Measurements from ENCODE around the gene KCNJ6.

Gene KCNJ6

DNA sequence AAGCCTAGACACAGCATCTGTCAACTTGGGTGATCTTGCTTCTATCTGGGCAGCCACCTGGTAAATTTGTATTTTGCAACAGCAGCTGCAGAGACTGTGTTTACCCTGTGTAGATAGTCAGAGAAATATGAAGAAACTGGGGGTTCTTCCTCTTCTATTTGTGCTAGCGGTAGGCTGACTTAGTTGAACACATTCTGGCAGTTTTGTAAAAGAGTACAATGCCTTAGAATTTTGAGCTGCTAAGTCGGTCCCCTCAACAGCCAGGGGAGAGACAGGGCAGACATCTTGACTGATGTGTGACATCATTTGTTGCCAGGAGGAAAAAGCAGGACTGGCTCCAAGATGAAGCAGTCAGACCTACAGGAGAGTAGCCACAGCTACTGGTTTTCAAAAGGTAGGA, 53.7 kb downstream of the KCNJ6 start:
- no peak for DNase-seq

DNA sequence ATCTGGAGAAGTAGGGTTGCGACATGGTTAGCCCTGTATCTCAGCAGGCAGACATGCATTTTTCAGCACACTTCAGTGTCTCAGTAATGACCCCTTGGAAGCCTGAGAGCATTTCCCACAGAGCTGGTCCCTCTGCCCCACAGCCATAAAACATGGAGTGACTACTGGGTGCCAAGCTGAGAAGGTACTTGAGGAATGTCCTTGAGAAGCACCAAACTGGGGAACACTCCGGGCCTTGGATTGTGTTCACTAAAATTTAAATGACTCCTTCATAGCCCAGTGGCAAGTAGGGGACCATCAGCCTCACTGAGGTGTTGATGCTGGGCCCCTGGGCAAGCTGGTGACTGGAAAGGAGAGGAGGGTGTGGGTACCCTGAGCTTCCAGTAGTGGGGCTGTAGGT, 54.7 kb downstream of the KCNJ6 start:
- DNase-seq, result no peak

DNA sequence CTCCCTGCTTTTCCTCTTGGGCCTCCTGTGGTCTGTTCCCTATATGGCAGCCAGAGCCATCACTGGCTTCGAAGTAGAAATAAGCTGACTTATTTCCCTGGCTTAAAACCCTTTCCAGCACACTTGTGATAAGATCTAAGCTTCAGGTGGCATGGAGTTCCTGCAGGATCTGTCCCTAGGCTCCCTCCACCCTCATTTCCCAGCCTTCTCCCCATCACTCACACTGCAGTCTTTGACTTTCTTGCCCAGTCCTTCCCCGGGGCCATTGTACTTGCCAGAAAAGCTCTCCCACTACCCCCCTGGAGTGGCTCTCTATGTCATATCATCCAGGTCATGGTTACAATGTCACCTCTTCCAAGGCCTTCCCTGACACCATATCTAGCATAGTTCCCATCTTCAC, 55.8 kb downstream of the KCNJ6 start:
- DNase-seq, result no peak

DNA sequence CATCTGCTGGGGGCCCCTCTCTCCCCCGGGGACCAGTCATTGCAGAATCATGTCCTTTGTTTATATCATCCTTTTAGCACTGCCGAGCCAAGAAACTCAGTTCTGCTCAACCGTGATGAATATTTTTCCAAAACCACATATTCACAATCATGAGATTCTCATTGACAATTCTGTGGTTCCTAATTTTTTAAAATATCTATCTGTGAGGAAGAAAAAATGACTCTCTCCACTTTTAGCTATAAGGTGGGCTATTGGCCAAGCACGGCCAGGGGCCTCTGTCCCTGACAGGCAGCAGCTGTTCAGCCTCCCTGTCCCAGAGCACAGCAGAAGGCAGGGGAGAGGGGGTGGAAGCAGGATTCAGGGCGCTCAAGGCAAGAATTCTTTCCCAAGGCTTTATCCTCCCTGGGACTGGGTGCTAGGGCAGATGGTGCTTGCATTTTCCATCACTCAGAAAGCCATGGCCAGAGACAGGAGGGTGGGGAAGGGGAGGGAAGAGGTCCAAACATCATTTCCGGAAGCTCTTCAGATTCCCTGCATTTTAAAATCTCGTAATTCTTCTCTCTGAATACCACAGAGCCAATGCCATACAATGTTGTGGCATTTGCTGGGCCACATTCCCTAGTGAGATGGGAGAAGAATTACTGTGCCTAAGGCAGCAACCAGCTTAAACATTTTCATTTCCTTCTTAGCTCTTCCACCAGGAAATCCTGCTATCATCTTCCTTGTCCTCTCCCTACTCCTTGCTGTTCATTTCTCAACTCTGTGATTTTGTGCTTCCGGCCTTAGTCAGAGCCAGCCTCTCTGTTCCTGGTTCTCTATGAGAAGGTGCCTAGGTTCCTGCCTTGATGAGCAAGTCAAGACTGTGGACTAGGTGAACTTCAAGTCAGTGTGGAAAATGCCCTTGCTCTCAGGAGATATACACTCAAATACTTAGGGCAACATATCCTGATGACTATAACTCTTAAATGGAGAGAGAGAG, 60.3 kb downstream of the KCNJ6 start:
- DNase-seq, result no peak

DNA sequence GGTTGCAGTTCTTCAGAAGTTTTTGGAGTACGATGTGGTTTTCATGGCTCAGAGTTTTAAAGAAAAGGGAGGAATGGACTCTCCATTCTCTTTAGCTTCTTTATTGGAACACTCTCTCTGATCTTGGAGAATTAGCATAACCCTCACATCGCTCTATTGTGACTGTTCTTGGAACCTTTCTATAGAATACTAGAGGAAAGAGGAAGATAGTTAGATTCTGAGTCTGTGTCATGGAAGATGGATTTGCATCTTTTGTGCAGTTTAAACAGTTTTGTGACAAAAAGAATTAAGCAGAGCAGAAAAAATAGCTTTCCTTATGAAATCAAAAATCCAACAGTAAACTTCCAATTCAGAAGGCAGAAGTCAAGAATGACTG, 61.0 kb downstream of the KCNJ6 start:
- DNase-seq, result no peak

DNA sequence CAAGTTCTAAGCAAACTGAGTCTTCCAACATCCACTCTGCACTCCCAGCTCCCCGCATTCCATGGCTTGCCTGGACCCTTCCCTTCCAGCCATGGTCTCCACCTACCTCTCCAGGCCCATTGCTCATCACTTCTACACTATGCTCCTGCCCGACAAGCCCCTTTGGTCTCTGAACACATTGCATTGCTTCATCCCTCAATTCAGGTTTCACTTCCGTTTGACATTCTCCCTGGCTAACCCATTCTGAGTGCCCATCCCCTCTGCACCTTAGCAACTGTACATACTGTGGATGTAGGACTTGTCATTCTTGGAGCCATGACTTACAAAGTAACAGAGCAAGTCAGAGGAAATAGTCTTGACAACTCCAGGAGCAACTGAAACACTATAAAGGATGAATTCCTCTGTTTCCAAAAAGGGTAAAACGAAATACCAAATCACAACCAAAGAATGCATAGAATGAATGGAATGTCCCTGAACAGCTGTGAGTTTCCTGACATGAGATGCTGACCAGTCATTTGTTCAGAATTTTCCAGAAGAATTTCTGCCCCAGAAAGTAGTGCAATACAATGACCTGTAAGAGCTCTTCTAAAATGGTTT, 66.7 kb downstream of the KCNJ6 start:
- DNase-seq, result no peak

DNA sequence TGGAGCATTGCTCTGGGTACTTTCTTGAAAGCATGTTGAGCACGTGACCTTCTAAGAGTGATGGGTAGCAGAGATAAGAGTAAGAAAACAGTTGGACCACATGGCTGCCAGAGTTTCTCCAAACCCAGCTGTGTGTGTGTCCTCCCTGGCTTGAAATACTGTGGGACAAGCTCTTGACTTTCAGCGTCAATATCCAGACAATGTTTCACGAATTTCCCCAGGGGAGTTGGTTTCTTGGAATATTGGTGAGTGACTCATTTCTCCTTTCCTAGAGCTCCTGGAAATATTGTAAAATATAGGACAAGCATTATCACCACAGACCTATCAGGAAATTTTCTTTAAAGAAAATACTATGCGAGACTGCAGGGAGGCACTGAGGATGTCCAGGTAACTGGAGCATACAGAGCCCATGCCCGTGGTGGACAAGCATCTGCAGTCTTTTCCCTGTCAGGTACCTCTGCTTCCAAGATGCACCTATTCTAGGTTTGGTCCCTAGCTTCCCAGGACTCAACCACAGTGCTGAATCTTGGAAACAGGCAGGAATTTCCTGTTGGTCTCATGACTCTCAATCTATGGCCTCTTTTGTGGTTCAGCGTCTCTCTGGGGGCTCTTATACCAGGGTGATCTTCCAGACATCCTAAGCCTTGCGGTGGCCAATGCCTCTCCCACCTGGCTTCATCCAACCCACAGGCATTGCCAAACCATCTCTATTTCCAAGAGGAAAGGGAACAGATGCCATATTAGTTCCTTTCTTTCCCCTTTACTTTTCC, 67.4 kb downstream of the KCNJ6 start:
- no peak for DNase-seq

DNA sequence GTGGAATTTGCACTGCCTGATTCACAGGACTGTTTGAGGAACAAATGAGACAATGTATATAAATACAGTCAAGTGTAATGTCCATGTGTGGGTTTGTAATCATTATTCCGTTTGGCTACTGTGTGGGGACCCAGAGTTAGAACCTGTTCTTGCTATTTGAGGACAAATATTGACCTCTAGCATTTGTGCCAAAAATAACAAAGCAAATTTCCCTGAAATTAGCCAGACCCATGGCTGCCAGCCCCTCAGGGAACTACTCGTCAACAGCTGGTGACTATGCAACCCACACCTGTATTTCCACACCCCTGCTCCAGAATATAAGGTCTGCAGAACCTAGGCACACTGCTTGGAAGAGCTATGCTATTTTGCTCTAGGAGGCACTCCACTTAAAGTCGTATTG, 70.7 kb downstream of the KCNJ6 start:
- DNase-seq, result no peak

DNA sequence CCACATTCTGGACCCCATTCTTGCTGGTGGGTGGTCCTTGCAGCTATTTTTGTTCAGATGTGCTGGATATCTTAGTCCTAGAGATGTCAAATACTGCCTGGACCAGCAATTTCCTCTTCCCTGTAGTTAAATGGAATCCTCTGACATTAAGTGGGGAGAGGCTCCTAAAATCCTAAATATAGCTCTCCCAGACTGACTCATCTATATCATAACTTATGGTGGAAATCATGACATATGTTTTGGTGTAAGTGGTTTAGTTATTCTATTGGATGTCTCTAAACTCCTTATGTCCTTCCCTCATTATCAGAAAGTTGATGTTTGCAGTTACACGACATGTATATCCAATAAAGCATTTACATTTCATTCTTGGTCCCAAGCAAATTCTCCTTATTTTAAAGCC, 73.1 kb downstream of the KCNJ6 start:
- no peak for DNase-seq

DNA sequence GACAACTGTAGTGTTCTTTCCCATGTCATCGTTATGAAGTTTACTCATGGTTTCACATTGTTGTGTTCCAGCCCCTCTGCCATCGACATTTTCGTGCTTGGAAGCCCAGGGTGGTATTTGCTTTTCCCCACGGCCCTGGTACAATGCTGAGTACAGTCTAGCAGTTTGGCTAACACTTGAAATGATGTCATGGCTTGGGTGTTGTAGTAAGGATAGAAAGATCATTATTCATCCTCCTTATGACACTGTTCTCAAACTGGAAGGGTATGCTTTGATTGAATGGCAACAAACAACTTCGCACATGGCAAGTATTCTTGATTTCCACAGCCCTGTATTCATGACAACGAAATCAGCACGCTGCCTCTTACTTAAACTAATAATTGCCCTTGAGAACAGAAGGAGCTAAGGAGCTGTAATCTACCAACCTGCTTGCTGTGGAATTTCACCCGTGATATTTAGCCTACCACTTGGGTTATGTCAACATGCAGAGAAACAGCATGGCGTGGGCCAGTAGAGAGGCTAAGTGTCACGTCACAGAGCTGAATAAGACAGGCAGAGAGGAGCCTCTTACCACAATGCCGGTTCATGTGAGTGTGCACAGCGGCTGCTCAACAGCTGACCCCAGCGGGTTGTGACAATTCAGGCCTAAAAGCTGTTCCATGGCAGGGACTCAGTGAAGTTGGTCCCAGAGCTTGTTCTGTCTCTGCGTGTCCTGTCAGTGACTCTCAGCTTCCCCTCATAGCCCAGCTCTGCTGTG, 73.9 kb downstream of the KCNJ6 start:
- DNase-seq, result no peak

DNA sequence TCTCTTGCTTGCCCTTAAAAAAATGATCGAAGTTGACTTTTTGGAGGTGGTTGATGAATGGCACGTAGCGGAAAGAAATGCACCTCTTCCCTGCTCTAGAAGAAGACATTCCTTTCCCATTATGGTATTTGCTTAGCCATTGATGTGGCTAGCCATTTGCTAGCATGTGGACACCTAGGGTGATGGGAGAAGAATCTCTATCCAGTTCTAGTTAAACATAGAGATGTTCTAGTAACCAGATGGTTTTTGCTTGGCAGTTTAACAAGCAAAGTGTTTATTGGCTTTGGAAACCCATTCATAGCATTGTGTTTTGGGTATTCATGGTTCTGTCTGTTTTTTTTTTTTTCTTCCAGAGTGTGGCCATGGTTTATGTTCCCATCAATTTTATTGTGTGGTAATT, 78.9 kb downstream of the KCNJ6 start:
- DNase-seq, result no peak

DNA sequence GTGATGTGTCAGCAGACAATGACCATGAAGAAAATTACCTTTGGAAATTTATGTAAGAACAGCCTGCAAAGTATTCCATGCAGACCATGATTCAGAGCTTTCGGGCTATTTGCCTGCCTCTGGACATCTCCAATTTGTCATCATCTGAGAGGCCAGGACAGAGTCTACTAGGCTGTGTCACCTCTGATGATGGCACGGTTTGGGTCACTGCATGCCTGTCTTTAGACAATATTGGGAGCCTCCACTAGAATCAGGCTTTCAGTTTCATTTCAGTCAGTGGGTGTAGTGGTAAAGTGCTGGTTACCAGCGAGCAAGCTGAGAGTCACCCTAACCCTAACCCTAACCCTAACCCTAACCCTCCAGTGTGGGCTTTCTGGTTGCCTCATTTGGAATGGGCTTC, 80.8 kb downstream of the KCNJ6 start:
- DNase-seq, result no peak

DNA sequence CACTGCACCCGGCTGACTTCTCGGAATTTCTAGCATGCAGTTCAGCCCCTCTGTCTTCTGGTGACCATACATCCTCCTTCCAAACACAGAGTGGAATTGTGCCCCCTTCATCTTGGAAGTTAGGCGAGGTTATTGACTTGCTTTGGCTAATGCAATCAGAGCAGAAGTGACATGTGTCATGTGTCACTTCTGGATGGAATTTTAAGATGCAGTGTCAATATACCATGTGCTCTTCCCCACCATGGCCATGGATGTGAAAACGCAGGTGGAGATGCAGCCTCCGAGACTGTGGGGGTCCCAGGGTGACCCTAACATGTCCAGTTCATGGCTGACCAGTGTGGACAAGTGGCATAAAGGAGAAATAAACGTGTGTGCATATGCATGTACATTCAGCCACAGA, 83.0 kb downstream of the KCNJ6 start:
- no peak for DNase-seq

DNA sequence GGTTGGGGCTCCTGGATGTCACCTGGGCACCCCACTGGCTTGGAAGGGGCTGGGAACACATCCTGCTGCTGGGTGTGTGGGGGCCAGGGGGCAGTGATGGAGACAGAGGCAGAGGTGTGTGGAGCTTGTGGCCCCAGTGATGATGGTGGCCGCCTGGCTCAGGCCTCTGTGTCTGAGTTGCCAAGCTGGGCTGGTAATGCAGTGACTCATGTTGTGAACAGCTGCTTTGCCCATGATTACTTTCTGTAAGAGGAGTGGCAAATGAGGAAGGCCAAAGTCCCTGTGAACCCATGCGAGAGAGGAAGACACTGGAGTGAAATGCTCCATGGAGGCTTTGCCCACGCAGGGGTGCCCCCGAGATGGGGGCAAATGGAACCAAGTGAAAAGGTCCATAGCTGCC, 86.8 kb downstream of the KCNJ6 start:
- no peak for DNase-seq

DNA sequence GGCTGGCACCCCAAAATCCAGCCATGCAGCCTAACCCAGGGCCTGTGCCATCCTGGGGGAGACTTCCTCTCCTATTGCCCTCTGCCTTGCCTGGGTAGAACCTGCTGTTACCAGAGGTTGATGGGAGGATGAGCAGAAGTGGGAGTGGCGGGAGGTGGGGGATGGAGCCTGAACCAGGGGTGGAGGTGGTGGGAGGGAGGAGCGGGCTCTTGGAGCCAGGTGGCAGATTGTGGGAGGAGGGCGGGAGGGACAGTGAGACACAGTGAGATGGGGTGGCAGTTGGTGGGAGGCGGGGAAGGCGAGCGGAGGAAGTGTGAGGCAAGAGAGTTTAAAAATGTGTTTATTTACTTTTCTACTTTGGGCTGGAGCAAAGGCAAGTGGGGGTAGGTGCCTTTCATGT, 87.3 kb downstream of the KCNJ6 start:
- DNase-seq, result no peak

DNA sequence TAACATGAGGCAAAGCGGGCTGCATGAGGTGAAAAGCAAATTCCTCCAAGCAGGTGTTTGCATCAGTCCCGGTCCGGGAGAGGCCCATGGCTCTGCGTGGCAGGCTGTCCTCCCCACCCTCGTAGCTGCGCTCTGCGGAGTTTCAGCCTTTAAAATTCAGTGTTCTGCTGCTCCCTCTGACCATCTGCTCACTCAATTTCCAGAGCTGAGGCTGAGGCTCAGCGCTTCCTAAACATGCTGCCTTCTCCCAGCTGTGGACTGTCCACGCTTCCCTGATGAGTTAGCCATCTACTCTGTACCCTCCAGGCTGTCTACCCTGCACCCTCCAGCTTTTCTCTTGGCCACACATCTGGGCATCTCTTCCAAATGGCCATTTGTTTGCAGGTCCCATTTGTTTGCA, 87.7 kb downstream of the KCNJ6 start:
- no peak for DNase-seq

DNA sequence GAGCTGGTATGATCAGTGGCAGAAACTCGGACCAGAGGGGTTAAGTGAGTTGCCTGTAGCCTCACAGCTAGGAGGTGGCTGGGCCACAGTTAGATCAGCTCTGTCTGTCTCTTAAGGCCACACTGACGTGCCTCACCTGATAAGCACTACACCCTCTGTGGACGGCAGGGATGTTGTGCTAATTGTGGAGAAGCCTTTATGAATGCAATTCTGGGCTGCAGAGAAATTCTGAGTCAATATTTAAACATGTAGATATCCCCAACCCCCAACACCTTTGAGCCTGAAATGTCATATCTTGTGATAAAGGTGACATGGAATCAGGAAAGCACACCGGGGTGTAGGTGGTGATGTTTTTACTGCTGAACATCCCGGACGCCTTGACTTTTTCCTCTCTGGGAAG, 88.3 kb downstream of the KCNJ6 start:
- no peak for DNase-seq

DNA sequence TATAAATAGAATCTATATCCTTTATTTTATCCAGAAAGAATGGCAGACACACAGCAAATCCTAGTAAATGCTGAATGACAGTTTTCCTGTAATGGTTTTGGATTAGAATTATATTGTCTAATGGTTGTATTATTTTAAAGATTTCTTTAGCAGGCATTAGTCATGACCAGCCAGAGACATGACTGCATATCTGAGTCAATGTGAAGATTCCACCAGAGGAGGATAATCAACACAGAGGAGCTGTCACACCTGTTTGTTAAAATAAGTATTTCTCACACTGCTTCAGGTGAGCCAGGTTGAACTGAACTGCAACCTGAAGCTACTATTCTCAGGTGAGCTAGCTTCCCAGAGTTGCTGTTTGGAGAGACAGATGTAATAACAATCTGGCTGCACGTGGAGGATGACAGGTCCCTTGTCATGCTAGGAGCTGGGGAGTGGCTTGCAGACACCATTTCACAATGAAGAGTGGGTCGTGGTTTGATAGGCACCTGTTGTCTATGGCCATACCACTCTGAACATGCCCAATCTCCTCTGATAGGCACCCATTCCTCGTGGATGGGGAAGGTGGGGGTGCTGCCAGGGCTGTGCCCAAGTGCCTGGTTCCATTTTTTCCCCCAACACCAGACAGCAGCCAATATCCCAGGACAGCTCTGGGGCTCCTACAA, 94.3 kb downstream of the KCNJ6 start:
- DNase-seq, result no peak

DNA sequence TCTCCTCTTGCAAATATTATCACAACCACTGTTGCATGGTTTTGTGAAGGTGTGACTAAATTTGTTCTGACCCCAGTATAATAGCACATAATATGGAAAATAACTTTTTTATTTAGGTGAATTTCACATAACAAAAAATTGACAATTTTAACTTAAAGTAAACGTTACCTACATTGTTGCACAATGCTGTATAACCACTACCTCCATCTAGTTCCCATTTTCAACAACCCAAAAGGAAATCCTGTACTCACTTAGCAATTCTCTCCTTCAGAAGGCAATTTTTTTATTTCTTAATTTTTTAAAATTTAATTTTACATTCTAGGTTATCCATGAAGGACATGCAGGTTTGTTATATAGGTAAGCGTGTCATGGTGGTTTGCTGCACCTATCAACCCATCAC, 95.2 kb downstream of the KCNJ6 start:
- no peak for DNase-seq

DNA sequence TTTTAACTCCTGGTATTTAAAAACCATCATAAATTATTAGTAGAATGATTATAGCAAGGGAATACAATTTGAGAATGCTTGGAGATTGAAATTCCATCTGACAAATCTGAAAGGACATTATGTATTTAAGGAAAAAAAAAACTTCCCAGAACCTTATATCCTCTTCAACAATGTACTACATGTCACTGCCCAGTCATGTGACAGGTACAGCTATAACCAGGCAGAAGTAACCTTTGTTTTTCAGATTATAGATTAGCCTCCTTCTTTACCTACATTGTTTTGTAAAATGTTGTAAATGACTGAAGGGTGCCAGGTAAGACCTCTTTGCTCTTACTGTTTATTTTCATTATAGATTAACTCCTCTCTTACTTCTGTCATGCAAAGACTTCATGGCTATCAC, 96.9 kb downstream of the KCNJ6 start:
- no peak for DNase-seq

DNA sequence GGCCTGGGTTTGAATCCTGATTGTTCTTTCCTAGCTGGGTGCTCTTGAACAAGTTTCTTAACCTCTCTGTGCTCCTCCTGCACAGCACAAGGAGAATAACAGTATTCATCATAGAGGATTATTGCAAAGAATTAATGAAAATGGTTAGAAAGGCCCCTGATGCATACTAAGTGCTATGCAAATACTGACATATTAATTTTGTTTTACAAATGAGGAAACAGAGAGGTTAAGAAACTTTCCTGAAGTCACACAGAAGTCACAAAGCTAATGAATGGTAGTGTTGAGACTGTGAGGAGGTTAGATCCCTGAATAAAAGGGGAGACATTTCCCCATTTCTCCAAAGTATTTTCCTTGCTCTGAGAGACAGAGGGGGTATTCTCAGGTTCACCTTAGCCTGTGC, 99.0 kb downstream of the KCNJ6 start:
- DNase-seq, result no peak

DNA sequence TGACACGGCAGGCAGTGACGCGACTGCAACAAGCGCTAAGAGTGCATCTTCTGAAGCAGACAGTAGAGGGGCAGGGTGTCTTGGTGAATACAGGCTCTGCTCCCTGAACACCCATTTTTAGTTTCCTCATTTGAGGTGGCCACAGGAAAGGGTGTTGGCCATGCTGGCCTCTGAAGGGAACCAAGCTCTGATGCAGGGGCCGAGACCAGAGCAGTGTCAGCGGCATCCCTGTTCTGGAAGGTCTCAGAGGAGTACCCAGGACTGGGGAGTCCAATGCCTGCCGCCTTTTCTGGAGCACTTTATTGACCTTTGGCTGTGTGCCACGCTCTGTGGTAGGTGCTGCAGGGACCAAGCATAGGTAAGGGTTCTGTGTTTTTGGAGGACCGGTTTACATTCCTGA, 100.4 kb downstream of the KCNJ6 start:
- DNase-seq, result no peak

DNA sequence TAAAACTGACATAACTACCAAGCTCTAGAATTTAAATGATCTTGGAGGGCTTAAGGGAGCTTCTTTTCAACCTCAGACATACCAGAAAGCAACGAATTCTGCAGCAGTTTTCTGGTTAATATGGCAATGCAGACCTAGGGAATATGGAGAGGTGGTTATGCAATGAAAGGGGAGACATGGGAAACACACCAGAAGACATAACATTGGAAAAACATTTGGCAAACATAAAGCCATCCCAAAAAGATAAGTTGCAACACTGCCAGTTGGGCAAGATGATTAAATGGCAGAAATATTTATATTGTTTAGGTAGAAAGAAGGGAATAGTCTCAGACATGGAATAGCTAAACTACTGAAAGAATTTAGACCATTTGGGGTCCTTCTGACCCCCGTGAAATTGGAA, 104.5 kb downstream of the KCNJ6 start:
- DNase-seq, result no peak

All from effector CD4-positive, alpha-beta T cell (primary cell).